NCI-H1092 treated with DMSO at 0.1 percent for 48 hours (cell line): Measurements from ENCODE around the gene PAIP2.
"Not testable (repeated sequence)": the region's sequence is repeated elsewhere in the genome, so short reads cannot be mapped to it uniquely, and the experiment has no call there.

Experiments
- DNase-seq: peaks from one replicate; lab custom pipeline; 2025; lab: John Stamatoyannopoulos, UW

The PAIP2 gene

DNA sequence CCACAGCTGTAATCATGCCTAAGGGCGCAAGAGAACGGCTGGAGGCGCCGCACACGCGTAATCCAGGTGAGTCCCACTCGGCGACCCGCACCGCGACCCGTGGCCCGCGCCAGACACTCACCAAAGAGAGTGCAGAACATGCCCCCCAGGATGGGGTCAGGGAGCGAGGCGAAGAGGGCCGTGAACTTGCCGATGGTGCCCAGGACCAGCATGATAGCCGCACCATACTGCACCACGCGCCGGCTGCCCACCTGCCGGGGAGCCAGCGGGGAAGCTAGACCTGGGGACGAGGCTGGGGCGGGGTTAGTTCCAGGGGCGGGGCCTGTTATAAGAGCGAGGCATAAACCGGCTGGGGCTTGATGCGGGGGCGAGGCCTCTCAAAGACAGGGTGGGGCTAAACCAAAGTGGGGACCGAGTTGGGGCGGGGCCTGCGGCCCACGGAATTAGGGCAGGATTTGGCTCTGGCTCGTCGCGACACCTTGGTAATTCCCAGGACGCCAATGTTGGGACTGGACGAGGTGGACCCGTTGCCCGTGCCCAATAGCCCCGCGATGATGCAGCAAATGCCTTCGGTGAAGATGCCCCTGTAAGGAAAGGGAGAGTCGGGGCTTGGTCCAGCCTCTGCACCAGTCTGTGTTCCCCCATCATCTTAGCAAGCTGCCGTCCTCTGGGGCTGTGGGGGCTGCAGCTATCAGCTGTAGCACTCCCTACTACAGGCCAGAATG lies 36.6 kb downstream of the PAIP2 start:
- no peak for DNase-seq

DNA sequence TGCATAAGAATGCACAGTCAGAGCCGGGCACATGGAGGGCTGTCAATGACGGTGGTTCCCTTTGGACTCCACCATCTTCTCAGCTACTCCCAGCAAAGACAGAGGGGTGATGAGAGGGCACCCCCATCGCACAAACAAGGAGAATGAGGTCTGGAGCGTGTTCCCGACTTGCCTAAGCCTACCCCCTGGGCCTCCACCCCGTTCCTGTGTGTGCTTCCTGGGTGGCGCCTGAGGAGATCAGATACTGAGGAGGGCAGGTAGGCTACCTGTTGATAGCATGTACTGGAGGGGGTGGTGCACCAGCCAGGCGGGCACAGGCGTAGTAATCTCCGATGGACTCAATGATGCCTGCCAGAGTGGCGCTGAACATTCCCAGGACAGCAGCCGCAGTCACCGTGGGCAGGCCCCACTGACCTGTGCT lies 37.3 kb downstream of the PAIP2 start:
- DNase-seq: no peak

DNA sequence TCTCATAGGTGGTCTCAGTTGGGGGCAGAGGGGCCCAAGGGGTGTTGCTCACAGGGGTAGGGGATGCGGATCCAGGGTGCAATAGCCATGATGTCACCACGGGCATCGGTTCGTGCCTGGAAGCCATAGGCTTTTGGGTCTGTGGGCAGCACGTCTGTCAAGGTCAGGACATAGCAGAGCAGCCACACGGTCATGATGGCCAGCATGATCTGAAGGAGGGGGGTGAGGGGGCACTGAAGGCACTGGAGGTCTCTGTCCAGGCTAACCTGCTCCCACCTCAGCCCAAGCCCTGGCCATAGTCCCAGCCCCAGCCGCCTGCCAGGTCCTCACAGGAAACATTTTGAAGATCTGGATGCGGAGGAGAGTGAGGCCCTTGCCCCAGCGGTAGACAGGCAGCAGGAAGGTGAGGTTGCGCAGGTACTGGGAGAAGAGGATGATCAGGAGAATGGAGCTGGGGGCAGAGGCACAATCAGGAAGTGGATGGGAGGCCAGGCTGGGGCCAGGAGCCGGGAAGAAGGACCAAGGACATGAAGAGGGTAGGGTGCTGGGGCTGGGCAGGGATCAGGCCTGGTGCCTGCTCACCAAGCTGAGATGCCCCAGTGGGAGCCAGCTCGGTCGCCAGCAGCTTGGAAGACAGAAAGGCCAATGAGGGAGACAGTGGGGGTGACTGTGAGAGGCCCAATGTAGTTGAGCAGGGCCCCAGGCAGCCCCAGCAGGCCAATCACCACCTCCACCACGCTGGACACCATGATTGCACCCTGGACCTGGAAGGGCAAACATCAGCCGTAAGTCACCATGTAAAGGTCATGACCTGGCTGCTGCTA lies 38.2 kb downstream of the PAIP2 start:
- no peak for DNase-seq

DNA sequence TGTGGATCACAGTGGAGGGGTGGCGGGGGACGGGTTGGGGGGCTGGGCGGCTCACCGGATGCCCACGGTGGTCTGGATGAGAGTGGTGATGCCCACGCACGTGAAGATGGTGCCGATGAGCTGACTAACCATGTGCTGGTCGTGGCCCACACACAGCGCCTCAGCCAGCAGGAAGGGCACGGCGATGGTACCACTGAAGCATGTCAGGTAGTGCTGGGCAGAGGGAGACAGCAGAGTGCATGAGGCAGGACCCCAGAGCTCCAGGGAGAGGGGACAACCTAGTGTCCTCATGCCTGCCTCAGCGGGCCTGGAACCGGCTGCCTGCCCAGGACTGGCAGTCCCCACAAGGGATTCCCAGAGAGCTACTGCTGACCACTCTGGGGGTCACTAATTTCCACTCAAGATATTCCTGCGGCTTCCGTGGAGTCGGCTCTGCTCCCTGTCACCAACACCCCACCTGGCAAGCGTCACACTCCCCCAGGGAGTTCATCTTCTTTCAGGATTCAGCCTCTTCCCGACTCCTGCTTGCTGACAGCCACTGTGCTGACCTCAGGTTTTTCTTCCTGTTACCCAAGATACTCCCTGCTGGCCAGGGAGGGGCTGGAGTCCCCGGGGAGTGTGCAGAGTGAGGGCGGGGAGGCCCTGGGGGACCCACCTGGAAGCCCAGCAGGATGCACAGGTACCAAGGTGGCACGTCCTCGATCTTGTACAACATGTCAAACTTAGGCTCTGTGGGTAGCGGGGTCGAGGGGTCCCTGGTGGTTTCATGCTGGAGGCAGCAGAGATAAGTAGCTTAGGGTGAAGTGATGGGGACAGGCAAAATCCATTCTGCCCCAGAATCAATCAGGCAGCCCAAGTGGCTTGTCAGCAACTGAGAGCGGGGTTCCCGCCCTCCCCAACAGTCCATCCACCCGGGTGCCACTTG lies 40.4 kb downstream of the PAIP2 start:
- no peak for DNase-seq

DNA sequence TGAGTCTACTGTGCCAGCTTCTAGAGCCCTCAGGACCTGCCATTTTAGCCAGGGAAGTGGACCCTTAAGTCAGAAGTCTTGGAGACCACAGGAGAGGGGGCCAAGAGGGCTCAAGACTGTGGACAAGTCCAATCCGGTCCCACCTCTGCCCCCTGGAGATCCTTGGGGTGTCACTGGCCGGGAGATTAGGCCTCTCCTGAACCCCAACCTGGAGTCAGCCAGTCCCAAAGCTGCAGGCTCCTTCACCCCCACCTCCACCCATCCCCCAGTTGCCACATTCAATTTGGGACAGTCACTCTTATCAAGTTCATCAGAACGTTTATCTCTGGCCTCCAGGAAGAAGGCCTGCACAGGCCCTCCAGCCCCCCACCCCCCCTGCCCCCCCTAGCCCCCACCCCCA lies 41.2 kb downstream of the PAIP2 start:
- DNase-seq: no peak

DNA sequence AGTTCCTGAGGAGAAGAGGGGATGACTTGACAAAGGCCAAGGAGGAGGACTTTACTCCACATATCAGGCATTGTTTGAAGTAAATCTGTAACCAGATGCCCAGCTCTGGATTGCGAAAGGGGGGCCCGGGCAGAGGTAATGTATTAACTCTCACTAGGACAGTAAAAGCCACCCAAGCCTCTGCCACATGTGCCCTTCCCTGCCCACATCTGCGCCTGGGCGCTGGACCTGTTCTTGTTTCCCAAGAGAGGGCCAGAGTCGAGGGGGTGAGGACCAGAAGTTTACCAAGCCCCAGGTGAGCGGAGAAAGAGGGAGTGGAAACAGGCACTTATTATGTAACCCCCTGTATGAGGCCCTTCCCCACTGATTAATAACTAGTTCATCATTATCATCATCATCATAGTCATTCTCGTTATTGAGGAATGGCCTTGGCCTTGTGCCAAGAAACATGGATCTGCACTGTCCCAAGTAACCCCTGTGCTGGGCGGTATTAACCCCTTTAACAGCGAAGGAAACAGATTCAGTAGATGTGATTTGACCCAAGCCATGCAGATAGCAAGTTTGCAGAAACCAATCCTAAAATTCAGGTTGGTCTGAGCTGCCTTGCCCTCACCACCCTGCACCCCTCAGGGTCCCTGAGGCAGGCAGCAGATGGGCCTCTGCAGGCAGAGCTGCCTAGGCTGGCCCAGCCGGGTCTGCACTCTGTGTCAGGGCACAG lies 41.8 kb downstream of the PAIP2 start, which contains the start of gene SLC23A1:
Gene SLC23A1 (minus strand): TSS at position 23 of the 718 bp plus-strand sequence. CDS start 44 bp downstream, outside the sequence.
- no peak for DNase-seq

DNA sequence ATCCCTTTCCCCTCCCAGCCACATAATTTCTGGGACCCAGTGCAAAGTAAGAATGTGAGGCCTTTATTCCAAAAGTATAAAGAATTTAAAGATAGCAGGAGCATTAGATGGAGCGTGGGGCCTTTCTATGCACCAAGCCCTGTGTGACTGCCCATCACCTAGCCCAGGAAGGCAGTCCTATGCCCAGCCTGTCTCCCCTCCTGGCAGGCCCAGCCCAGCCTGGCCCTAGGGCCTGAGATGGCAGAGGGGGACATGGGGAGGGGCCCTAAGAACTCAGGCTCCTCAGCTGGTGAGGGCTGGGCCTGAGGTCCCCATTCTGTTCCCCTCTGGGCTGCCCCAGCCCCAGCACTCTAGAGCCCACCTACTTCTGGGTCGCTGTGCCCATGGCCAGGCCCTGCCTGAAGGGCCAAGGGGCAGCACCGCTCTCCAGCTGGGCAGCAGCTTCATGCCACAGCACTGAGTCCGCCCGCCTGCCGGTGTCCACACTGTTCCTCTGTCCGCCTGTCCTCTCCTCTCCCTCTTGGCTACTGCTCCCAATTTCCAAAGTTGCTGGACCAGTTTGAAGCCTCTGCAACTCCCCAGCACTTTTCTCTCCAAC lies 42.4 kb downstream of the PAIP2 start:
- no peak for DNase-seq

DNA sequence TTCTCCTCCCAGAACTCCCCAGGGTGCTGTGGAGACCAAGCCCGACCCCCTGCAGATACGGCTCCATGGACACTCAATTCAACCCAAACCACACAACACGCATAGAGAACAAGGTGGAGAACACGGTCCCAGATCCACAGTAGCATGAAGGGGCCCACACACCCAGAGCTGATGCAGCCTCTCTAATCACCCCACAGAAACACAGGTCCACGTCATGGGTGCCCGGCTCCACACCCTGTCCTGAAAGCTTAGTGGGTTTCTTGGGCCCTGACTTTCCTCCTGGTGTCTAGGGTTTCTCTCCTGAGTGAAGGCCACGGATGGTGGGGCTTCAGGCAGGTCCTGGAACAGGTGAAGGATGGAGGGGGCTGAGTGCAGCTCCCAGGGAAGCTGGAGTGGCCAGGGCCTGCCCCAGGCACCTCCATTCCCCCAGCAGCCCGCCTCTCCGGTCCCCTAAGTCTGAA lies 43.0 kb downstream of the PAIP2 start:
- no peak for DNase-seq

DNA sequence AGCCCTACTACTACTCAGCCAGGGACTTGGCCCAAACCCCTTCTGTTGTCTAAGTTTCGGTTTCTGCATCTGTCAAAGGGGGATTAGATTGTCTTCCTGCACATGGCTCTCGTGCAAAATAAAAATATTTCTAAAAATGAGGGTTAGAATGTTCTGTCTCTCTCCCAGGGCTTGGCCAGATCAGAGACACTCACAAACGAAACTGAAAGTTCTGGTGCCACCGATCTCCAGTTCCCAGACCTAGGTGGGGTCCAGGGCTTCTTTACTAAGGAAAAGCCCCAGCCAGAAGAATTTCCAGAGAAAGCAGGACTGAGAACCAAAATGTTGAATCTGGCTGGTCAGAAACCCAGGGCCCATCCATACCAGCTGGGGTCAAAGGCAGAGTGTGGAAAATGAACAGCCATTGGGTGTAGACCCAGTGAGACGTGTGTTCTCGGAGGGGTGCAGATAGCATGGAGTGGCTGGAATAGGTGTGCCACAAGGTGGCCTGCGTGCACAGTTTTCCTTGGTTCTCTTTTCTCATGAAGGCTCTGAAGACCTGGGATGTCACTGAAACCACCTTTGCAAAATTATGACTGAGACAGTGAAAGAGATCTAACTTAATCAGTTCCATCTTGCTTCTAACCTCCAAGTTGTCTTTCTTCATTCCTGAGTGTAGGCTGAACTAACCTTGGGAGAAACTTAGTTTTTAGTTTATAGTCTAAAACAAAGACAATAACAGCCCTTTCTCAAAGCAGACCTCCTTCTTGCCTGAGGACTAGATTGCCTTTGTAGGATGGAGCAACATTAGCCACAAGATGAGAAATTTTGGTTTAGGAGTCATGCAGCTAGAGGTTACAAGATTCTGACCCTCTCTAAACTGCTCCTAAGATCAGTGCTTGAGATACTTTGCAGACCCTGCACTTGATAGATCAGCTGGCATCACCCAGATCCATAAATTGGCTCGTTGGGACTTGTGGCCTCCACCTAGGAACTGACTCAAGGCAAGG lies 43.7 kb downstream of the PAIP2 start:
- no peak for DNase-seq

DNA sequence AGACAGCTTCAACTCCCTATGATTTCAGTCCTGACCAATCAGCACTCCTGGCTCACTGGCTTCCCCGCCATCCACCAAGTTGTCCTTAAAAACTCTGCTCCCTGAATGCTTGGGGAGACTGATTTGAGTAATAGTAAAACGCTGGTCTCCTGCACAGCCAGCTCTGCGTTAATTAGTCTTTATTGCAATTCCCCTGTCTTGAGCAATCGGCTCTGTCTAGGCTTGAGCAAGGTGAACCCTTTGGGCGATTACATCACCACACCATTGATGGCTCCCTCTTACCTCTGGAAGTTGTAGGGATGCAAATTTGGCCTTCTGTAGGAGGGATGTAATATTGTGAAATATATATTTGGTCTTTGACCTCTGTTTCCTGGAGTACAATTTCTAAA lies 44.4 kb downstream of the PAIP2 start:
- no peak for DNase-seq

DNA sequence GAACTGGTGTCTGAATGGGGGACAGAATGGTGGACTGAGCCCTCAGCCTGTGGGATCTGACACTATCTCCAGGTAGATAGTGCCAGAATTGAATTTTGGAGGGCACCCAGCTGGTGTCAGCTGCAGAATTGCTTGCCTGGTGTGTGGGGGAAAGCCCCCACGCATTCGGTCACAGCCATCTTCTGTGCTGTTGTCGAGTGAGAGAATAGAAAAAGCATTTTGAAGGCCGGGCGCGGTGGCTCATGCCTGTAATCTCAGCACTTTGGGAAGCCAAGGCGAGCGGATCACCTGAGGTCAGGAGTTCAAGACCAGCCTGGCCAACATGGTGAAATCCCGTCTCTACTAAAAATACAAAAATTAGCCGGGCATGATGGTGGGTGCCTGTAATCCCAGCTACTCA lies 45.3 kb downstream of the PAIP2 start:
- not testable (repeated sequence) for DNase-seq

DNA sequence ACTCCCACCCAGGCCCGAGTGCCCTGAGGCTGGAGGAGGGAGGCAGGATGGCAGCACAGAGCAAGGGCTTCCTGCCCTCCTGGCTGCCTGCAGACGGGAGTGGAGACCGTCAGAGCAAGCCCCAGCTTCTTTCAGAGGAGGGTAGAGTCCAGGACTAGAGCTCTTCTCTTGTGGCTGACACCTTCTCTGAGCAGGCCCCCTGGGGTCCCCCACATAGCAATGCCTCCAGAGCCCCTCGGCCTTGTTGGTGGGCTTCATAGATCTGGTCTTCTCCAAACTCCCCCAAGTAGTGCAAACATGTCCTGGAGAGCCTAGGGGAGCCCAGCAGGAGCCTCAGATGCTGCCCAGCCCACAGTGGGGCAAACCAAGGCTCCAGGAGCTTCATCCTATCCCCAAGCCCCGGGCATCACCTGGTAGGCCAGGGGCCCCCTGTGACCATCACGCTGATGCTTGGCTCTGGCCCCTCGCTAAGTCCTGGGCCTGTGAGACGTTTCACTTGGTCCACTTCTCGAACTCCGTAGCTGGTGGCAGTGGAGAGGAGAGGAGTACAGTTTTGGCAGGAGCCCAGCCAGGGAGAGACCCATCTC lies 46.0 kb downstream of the PAIP2 start:
- DNase-seq: no peak

DNA sequence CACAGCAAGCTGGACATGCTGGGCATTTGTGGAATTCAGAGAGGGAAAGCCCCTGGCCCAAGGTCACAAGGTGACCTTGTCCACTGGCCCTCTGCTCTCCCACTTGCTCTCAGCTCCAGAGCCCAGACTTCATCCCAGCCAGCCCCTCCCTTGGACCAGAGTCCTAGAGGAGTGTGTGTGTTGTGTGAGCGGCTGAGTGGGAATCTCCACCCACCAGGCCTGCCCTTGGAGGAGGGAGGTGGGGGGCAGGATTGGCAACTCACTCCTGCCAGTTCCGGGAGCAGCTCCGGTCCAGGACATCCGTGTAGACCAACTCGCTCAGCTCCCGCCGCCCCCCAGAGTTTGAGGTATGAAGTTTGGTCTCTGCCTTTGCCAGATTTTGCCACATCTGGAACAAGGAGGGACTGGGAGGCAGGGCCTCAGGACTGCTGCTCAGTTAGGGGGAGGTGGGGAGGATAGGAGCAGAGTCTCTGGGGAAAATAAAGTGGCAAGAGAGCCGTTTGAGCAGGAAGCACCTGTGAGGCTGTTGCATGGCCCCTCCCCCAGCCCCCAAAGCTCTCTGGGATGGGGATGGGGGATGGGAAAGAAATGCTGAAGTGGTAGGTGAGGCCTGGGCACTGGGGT lies 46.7 kb downstream of the PAIP2 start:
- no peak for DNase-seq

DNA sequence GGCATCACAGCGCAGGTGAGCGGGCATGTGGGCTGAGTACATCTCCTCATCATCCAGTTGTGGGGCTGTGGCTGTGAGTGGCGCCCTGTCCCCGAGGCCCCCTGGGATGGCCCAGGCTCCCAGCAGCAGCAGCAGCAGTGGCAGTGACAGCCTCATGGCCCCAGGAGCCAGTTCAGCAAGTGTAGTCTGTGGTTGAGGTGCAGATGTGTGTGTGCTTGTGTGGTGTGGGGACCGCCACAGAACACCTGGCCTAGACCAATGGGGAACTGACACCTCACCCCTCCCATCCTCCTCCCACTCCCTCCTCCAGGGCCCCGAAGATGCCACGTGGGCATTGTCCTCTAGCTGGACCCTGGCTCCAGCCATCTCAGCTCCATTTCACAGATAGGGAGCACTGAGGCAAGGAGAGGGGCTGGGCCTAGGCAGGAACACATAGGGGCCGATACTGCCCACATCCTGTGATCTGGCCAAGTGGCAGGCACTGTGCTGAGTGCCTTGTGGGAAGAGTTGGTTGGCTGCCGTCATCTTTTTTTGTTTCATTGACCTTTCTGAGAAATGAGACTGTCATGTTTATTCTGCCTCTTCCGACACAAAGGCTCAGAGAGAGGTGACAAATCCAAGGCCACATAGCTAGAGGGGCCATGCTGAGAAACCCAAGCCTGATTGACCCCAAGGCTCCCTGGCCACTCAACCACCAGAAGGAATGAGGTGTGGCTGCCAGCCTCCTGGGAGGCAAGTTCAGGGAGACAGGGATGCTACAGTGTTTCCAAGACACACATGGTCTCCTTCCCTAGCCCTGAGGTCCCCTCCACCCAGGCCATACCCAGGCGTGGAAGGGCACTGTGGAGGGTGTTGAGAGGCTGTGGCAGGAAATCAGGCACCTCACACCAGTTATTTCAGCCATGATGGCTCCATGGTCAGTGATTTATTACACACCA lies 48.3 kb downstream of the PAIP2 start, which contains the start of gene MZB1:
Gene MZB1 (minus strand): TSS at position 213 of the 938 bp plus-strand sequence. CDS start 57 bp downstream, at position 156.
- no peak for DNase-seq

DNA sequence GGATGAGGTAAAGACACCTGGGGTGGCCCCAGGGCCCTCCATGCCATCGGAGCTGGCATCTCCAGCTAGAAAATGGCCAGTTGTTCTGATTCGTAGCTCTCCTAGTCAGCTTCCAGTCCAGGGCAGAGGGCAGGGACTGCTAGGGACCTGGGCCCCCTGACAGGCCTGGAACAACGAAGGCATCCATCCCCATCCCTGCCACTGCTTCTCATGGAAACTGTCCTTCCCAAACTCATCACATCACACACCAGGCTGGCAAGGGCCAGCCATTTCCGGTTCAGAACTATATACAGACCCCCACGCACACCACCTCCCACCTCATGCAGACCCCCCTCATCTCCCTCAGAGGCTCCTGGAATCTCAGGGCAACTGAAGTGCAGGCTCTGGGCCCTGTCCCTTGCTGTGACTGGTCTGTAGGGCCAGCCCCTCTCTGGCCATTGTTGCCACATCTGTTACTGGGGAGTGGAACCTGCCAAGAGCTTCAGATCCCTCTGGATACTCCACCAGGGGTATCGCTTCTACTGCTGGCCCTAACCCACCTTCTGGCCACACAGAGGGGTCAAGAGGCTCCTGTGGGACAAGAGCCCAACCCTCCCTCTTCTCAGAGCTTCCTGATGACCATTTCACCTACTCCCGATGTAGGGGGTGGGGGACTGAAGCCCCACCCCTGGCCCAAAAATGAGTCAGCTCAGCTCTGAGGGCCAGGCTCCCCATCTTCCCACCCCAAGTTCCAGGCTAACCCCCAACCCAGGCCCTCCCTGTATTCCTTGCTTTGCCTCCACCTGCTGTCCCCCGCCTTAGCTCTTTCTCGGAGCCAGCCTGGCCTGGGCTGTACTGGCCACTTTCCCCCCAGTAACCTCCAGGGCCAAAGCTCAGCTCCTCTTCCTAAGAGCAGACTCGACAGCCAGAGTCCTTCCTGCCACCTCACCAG lies 49.2 kb downstream of the PAIP2 start:
- no peak for DNase-seq

DNA sequence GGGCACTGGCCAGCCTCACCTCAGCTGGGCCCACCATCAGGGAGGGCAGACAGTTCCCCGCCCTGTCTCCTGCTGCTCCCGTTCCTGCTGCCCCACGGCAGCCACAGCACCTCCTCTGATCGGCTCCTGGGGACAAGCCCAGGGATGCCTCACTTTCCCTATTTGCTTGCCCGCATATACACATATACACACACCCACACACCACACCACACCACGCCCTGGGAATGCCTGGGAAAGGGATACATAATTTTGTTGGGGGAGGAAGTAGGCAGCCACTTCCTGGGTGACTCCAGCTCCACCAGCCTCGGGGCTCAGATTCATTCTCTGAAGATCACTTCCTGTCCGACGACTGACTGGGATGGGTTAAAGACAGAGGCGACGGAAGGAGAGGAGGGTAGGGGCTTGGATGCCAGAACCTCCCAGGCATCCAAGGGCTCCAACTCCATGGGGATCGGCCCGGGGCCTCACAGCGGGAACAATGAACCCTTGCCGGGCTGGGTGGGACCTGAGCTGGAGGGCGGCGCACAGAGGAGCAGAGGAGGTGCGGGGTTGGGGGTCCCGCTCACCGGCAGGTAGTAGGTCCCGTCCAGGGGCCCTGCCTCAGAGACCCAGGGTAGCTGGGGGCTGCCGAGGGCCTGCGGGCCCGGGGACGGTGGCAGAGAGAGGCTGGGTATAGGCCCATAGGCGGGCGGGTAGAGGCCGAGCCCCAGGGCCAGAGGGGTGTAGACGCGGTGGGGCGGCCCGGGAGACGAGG lies 50.1 kb downstream of the PAIP2 start:
- no peak for DNase-seq
